K562 (cell line): ENCODE data around the gene XIRP1. TPM values are rescaled to one million over a fixed set of nuclear protein-coding genes. Genes with fewer than 3 reads are reported as not detected.

Experiments
- ATAC-seq: fragments of 200-7000 bp; cut with Tn5 transposase; 3 replicates; pipeline ENCODE4 v1.9.1; 2020; ENCODE audit warnings: moderate library complexity
- BruUV-seq: library from RNA; stranded (reverse); fragments of 400-500 nt; replicated peaks from 2 replicates; lab custom pipeline; 2021; lab: Mats Ljungman, UMichigan
- CTCF ChIA-PET: fragments of 300-600 bp; formaldehyde crosslinking; extraction: SDS; loops from one replicate; lab custom pipeline; 2021; ENCODE audit warnings: low intra/inter-chr PET ratio; lab: Yijun Ruan, JAX
- POLR2A ChIA-PET: fragments of 300-600, 350-650 bp; sonication (Branson Sonifier 250); formaldehyde crosslinking; extraction: SDS; loops from one replicate; lab custom pipeline; 2021; ENCODE audit warnings: antibody characterized with exemption, inconsistent platforms; lab: Yijun Ruan, JAX
- DNase-seq, 4 experiments: peaks; one replicate each; pipeline versions ENCODE4 v3.0.0 to v3.0.0-alpha.2; 2011 to 2018; ENCODE audit warnings: low spot score in 3 of 4, mixed read lengths in 3 of 4; ENCODE audit errors: extremely low read depth in 1 of 4
- FAIRE-seq: peaks from 2 replicates; lab custom pipeline; 2011; peaks lifted over from hg19 to GRCh38; lab: Jason Lieb, UNC
- H2AFZ ChIP-seq: 2 replicates; pipeline ENCODE4 v1.6.0; 2011; ENCODE audit warnings: low read depth, low read length, control low read depth, inconsistent platforms
- H3K27ac ChIP-seq: fragments of 200-600 bp; 3 replicates; pipeline ENCODE4 v1.8.0; 2011; ENCODE audit warnings: low read depth, mild to moderate bottlenecking, control low read depth, inconsistent platforms, low read length, moderate library complexity, mixed read lengths; ENCODE audit errors: extremely low read depth
- H3K27me3 ChIP-seq, 2 experiments: fragments of 300-600 bp in 1 of 2; 2 replicates in 1 of 2; 3 replicates in 1 of 2; pipeline versions ENCODE4 v1.6.0 to v1.8.0; 2011; ENCODE audit warnings: inconsistent platforms in 2 of 2, low read length in 2 of 2, mild to moderate bottlenecking in 1 of 2, mixed read lengths in 1 of 2, moderate library complexity in 1 of 2; ENCODE audit not compliant: control insufficient read depth in 2 of 2, insufficient read depth in 2 of 2
- H3K36me3 ChIP-seq: fragments of 300-600 bp; 3 replicates; pipeline ENCODE4 v1.8.0; 2011; ENCODE audit warnings: mild to moderate bottlenecking, low read length, inconsistent platforms; ENCODE audit not compliant: control insufficient read depth, insufficient read depth
- H3K4me1 ChIP-seq, 2 experiments: fragments of 200-600 bp in 1 of 2; replicated peaks in 1 of 2; 2 replicates in 1 of 2; 3 replicates in 1 of 2; pipeline versions ENCODE4 v1.5.1 to v1.8.0; 2011; ENCODE audit warnings: inconsistent platforms in 2 of 2, low read length in 2 of 2, mild to moderate bottlenecking in 1 of 2, mixed read lengths in 1 of 2, moderate library complexity in 1 of 2; ENCODE audit not compliant: control insufficient read depth in 2 of 2, insufficient read depth in 2 of 2
- H3K4me2 ChIP-seq: 2 replicates; pipeline ENCODE4 v1.6.1; 2011; ENCODE audit warnings: low read length, control low read depth, inconsistent platforms, mixed read lengths; ENCODE audit not compliant: insufficient read depth
- H3K4me3 ChIP-seq: fragments of 200-600 bp; sonication (generic), shearing (Covaris generic); 2 replicates; pipeline ENCODE4 v1.5.1; 2016; ENCODE audit warnings: control low read depth, inconsistent platforms
- H3K79me2 ChIP-seq: fragments of 200-600 bp; 3 replicates; pipeline ENCODE4 v1.8.0; 2011; ENCODE audit warnings: low read length, inconsistent platforms; ENCODE audit not compliant: control insufficient read depth, insufficient read depth
- H3K9ac ChIP-seq, 2 experiments: 2 replicates each; pipeline versions ENCODE4 v1.6.0 to v1.6.1; 2011; ENCODE audit warnings: low read depth in 2 of 2, low read length in 2 of 2, control low read depth in 1 of 2, inconsistent platforms in 1 of 2, mild to moderate bottlenecking in 1 of 2, mixed read lengths in 1 of 2; ENCODE audit not compliant: insufficient read depth in 1 of 2
- H3K9me1 ChIP-seq: one replicate; pipeline ENCODE4 v1.6.0; 2011; ENCODE audit warnings: inconsistent platforms, mild to moderate bottlenecking, low read length, moderate library complexity; ENCODE audit not compliant: control insufficient read depth, insufficient read depth
- H3K9me3 ChIP-seq: replicated peaks from 2 replicates; pipeline ENCODE4 v1.5.1; 2011; ENCODE audit warnings: low read depth, low read length, inconsistent platforms; ENCODE audit not compliant: control insufficient read depth, insufficient read depth
- H4K20me1 ChIP-seq: replicated peaks from 2 replicates; pipeline ENCODE4 v1.6.1; 2011; ENCODE audit warnings: low read length, inconsistent platforms, mixed read lengths; ENCODE audit not compliant: control insufficient read depth, insufficient read depth
- DPF2 ChIP-seq: fragments of 450-650 bp; IDR thresholded peaks from 2 replicates; pipeline ENCODE4 v1.6.1; 2016
- FOXP1 ChIP-seq: sonication (generic); formaldehyde crosslinking; IDR thresholded peaks from 2 replicates; pipeline ENCODE4 v1.8.0; 2022; ENCODE audit warnings: mild to moderate bottlenecking, missing genetic modification reagents
- GTF2E2 ChIP-seq: fragments of 200-800 bp; sonication (Bioruptor generic); IDR thresholded peaks from 2 replicates; pipeline ENCODE4 v1.6.1; 2016; ENCODE audit warnings: missing genetic modification characterization, missing compliant biosample characterization
- HNRNPLL ChIP-seq: fragments of 200-400 bp; formaldehyde crosslinking; IDR thresholded peaks from 2 replicates; pipeline ENCODE4 v1.6.1; 2017; ENCODE audit warnings: low read length, low read depth, mild to moderate bottlenecking; ENCODE audit not compliant: poor library complexity, severe bottlenecking
- IRF2 ChIP-seq: sonication (generic); formaldehyde crosslinking; IDR thresholded peaks from 2 replicates; pipeline ENCODE4 v1.8.1; 2022; ENCODE audit warnings: mild to moderate bottlenecking, missing genetic modification reagents
- KAT7 ChIP-seq: sonication (generic); formaldehyde crosslinking; IDR thresholded peaks from 2 replicates; pipeline ENCODE4 v1.8.0; 2022; ENCODE audit warnings: missing genetic modification reagents, mild to moderate bottlenecking, borderline replicate concordance
- MTA3 ChIP-seq: fragments of 450-650 bp; formaldehyde crosslinking; IDR thresholded peaks from 2 replicates; pipeline ENCODE4 v1.6.1; 2017; ENCODE audit warnings: mild to moderate bottlenecking, borderline replicate concordance
- PHB2 ChIP-seq: fragments of 450-650 bp; IDR thresholded peaks from 2 replicates; pipeline ENCODE4 v1.6.1; 2017; ENCODE audit warnings: low read depth
- PML ChIP-seq: IDR thresholded peaks from 2 replicates; pipeline ENCODE4 v1.6.1; 2012; ENCODE audit warnings: low read length, inconsistent platforms
- XRCC3 ChIP-seq: fragments of 450-650 bp; IDR thresholded peaks from 2 replicates; pipeline ENCODE4 v1.6.1; 2017; ENCODE audit warnings: mild to moderate bottlenecking, moderate library complexity
- ZBTB1 ChIP-seq: sonication (generic); formaldehyde crosslinking; IDR thresholded peaks from 2 replicates; pipeline ENCODE4 v1.8.1; 2023; ENCODE audit warnings: missing genetic modification reagents, low read depth, mild to moderate bottlenecking, borderline replicate concordance
- ZNF253 ChIP-seq: fragments of 250-450 bp; sonication (Bioruptor Pico); conservative IDR thresholded peaks from 2 replicates; pipeline ENCODE4 v1.6.1; 2021; ENCODE audit warnings: mild to moderate bottlenecking
- ZSCAN32 ChIP-seq: fragments of 450-650 bp; formaldehyde crosslinking; IDR thresholded peaks from 2 replicates; pipeline ENCODE4 v1.4.0; 2020; ENCODE audit warnings: mild to moderate bottlenecking, moderate library complexity
- ZZZ3 ChIP-seq: fragments of 450-650 bp; IDR thresholded peaks from 2 replicates; pipeline ENCODE4 v1.6.1; 2016; ENCODE audit warnings: antibody characterized with exemption, mild to moderate bottlenecking, moderate library complexity
- WGBS: fragments of 100-300 bp; shearing (Covaris generic); methylation state at CpG from one replicate; pipeline ENCODE4 v1.1.6; 2016; ENCODE audit warnings: low coverage, mixed read lengths; ENCODE audit not compliant: insufficient coverage; ENCODE audit errors: missing lambda C conversion rate; 5-methylcytosine and 5-hydroxymethylcytosine counted together
- in situ Hi-C: fragments of 300-500 bp; cut with MboI; formaldehyde crosslinking; loops from 4 replicates; pipeline ENCODE4 v1.15.0; 2018; ENCODE audit warnings: inconsistent platforms, mixed read lengths
- intact Hi-C: fragments of 100-400 bp; cut with micrococcal nuclease; formaldehyde crosslinking; loops from 2 replicates; pipeline ENCODE4 v1.14.2; 2022
- polyA plus RNA-seq, 8 experiments: library from polyadenylated mRNA; depleted of rRNA in 4 of 8; stranded (reverse) in 5 of 8; unstranded in 3 of 8; fragments of >200 nt; fragmentation: Nextera tagmentation in 2 of 8; fragmentation: Illumina TruSeq in 1 of 8; extraction: Ambion mirVana in 2 of 8; extraction: Trizol in 1 of 8; gene quantifications; 2 replicates each; pipeline versions ENCODE4 v1.2.1 to v1.2.3, GENCODE V29; 2011 to 2014; ENCODE audit warnings: inconsistent platforms in 1 of 8, missing spikeins in 1 of 8
- total RNA-seq, 7 experiments: library from RNA; depleted of rRNA in 6 of 7; stranded (reverse); fragments of >200 nt in 6 of 7; fragmentation: Illumina TruSeq in 2 of 7; extraction: Trizol in 2 of 7; gene quantifications; 2 replicates each; pipeline versions ENCODE4 v1.2.1 to v1.2.3, GENCODE V29; 2011 to 2021; ENCODE audit warnings: low replicate concordance in 1 of 7
- TF ChIP-seq, protein P1 (sequence below): fragments of 450-650 bp; IDR thresholded peaks from 2 replicates; pipeline ENCODE4 v1.6.1; 2017; ENCODE audit warnings: mild to moderate bottlenecking, moderate library complexity
- TF ChIP-seq, protein P2 (sequence below): fragments of 450-650 bp; IDR thresholded peaks from 2 replicates; pipeline ENCODE4 v1.6.1; 2016; ENCODE audit warnings: borderline replicate concordance
- TF ChIP-seq, protein P3 (sequence below), 2 experiments: fragments of 450-650 bp in 1 of 2; sonication (generic) in 1 of 2; formaldehyde crosslinking; conservative IDR thresholded peaks; 2 replicates each; pipeline versions ENCODE4 v1.4.0 to v1.8.1; 2020 to 2022; ENCODE audit warnings: mild to moderate bottlenecking in 1 of 2, missing genetic modification reagents in 1 of 2

XIRP1 gene
- total and polyA plus RNA-seq, 9 of the 15 experiments (the other 6 are each of a cell fraction or from before 2014, with no cell fraction given) = 0.03 to 0.27 (median 0.08) TPM; not detected in 3

DNA sequence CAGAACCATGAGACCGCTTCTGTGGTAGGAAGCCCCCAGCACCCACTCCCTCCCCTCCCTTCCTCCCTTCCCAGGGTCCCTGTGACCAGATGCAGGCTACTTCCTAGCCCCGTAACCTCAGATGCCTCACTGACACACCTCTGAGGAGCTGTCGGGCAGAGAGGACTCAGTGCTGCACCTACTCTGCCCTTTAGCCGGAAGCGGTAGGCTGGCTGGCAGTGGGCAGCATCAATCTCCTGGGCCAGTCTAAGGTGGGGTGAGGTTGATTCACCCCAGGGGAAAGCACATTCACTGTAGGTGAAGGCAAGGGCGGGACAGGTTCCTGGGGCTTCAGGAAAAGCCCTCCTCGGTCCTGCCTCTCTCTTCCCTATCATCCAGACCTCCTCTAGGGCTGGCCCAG lies 58.1 kb downstream of the XIRP1 start:
- POLR2A ChIA-PET = interaction anchor here (0.6 to 1.2 kb wide), 6 partner anchors 8 to 31 kb away, joined by 3 to 6 read pairs (median 4); no protein-coding TSS in a partner anchor
- Histone ChIP-seq H3K27me3 (peaks cover 0 to 9% of the 10 kb centered on the region in 2 experiments; a peak in 1 of 5 replicates), H3K9ac (peak overlapping the region in 1 of 2 experiments; percentile 37; a peak in 1 of 4 replicates), H3K4me2 (no peak overlapping the region), H3K36me3 (no peaks in the 10 kb centered on the region), H3K27ac (no peak overlapping the region), H3K9me1 (no peaks in the 10 kb centered on the region), H3K79me2 (no peaks in the 10 kb centered on the region), H4K20me1 (peaks cover 6% of the 10 kb centered on the region; the same call in 1 of the 2 replicates), H3K4me3 (no peak overlapping the region), H3K9me3 (no peaks in the 10 kb centered on the region), H3K4me1 (peaks cover 0 to 13% of the 10 kb centered on the region in 2 experiments; a peak in 2 of 5 replicates), H2AFZ (no peak overlapping the region)
- in situ Hi-C loops = no loop called here
- intact Hi-C loops = no loop called here
- FAIRE-seq = no peak
- WGBS = 50% methylated on average over 7 of the region's 7 CpGs
- BruUV-seq = no TSS peak
- CTCF ChIA-PET = no interaction called here
- no peak for TF ChIP-seq GTF2E2 (tag)
- TF ChIP-seq, protein P1, sequence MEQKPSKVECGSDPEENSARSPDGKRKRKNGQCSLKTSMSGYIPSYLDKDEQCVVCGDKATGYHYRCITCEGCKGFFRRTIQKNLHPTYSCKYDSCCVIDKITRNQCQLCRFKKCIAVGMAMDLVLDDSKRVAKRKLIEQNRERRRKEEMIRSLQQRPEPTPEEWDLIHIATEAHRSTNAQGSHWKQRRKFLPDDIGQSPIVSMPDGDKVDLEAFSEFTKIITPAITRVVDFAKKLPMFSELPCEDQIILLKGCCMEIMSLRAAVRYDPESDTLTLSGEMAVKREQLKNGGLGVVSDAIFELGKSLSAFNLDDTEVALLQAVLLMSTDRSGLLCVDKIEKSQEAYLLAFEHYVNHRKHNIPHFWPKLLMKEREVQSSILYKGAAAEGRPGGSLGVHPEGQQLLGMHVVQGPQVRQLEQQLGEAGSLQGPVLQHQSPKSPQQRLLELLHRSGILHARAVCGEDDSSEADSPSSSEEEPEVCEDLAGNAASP = no peak
- TF ChIP-seq PHB2 = no peak
- TF ChIP-seq, protein P2, sequence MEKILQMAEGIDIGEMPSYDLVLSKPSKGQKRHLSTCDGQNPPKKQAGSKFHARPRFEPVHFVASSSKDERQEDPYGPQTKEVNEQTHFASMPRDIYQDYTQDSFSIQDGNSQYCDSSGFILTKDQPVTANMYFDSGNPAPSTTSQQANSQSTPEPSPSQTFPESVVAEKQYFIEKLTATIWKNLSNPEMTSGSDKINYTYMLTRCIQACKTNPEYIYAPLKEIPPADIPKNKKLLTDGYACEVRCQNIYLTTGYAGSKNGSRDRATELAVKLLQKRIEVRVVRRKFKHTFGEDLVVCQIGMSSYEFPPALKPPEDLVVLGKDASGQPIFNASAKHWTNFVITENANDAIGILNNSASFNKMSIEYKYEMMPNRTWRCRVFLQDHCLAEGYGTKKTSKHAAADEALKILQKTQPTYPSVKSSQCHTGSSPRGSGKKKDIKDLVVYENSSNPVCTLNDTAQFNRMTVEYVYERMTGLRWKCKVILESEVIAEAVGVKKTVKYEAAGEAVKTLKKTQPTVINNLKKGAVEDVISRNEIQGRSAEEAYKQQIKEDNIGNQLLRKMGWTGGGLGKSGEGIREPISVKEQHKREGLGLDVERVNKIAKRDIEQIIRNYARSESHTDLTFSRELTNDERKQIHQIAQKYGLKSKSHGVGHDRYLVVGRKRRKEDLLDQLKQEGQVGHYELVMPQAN = no peak
- no peak for TF ChIP-seq ZZZ3
- no peak for TF ChIP-seq MTA3
- TF ChIP-seq ZSCAN32 (CRISPR knock-in tag) = no peak
- TF ChIP-seq IRF2 = no peak
- TF ChIP-seq DPF2 = no peak
- TF ChIP-seq ZNF253 (CRISPR knock-in tag) = no peak
- TF ChIP-seq HNRNPLL = no peak
- no peak for TF ChIP-seq XRCC3
- TF ChIP-seq, protein P3, sequence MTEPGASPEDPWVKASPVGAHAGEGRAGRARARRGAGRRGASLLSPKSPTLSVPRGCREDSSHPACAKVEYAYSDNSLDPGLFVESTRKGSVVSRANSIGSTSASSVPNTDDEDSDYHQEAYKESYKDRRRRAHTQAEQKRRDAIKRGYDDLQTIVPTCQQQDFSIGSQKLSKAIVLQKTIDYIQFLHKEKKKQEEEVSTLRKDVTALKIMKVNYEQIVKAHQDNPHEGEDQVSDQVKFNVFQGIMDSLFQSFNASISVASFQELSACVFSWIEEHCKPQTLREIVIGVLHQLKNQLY (CRISPR knock-in tag; conservative IDR thresholded peaks at IDR 0.05) = no peak
- no peak for TF ChIP-seq KAT7 (CRISPR knock-in tag)
- TF ChIP-seq FOXP1 (CRISPR knock-in tag) = no peak
- TF ChIP-seq PML = no peak
- no peak for TF ChIP-seq ZBTB1 (CRISPR knock-in tag)
- ATAC-seq = no peak
- DNase-seq = no peak
